Caco-2 (cell line): ENCODE results near the gene KIAA0513. TPM values are rescaled to one million over a fixed set of nuclear protein-coding genes. Genes with fewer than 3 reads are reported as not detected.

ENCODE experiments used
- BruUV-seq: library from RNA; stranded (reverse); fragments of 400-500 nt; replicated peaks from 2 replicates; lab custom pipeline; 2021; lab: Mats Ljungman, UMichigan
- CTCF ChIA-PET: fragments of 300-600 bp; sonication (Branson Sonifier 250); formaldehyde crosslinking; loops from one replicate; lab custom pipeline; 2022; ENCODE audit warnings: antibody characterized with exemption; lab: Charles Lee
- POLR2A ChIA-PET: fragments of 300-600 bp; sonication (Branson Sonifier 250); formaldehyde crosslinking; loops from one replicate; lab custom pipeline; 2022; ENCODE audit warnings: antibody characterized with exemption; lab: Charles Lee
- DNase-seq, 2 experiments: peaks; one replicate each; pipeline versions ENCODE4 v3.0.0 to v3.0.0-alpha.2; 2020 to 2022
- H3K27me3 ChIP-seq: replicated peaks from 2 replicates; pipeline ENCODE4 v1.6.0; 2011; ENCODE audit warnings: low read length; ENCODE audit not compliant: control insufficient read depth, insufficient read depth
- H3K36me3 ChIP-seq: 2 replicates; pipeline ENCODE4 v1.5.1; 2011; ENCODE audit warnings: low read length; ENCODE audit not compliant: control insufficient read depth, insufficient read depth
- H3K4me1 ChIP-seq: fragments of 250-450 bp; sonication (Bioruptor Pico); 2 replicates; pipeline ENCODE4 v1.5.1; 2020; ENCODE audit warnings: mild to moderate bottlenecking
- H3K4me3 ChIP-seq: 2 replicates; pipeline ENCODE4 v1.5.1; 2011; ENCODE audit warnings: low read depth, mild to moderate bottlenecking, control low read depth, low read length
- H3K9me3 ChIP-seq: fragments of 250-450 bp; sonication (Bioruptor Pico); 2 replicates; pipeline ENCODE4 v1.5.1; 2020; ENCODE audit warnings: mild to moderate bottlenecking, moderate library complexity
- H3K27ac Mint-ChIP-seq: one replicate; pipeline ENCODE4 v1.8.0; 2022; ENCODE audit warnings: mixed read lengths; ENCODE audit not compliant: unreplicated experiment
- H3K27me3 Mint-ChIP-seq: one replicate; pipeline ENCODE4 v1.8.0; 2022; ENCODE audit warnings: mixed read lengths; ENCODE audit not compliant: insufficient read depth, unreplicated experiment
- H3K36me3 Mint-ChIP-seq: one replicate; pipeline ENCODE4 v1.8.0; 2022; ENCODE audit warnings: mild to moderate bottlenecking, mixed read lengths; ENCODE audit not compliant: insufficient read depth, unreplicated experiment
- H3K4me1 Mint-ChIP-seq: one replicate; pipeline ENCODE4 v1.8.0; 2022; ENCODE audit warnings: low read depth, mixed read lengths; ENCODE audit not compliant: unreplicated experiment
- H3K4me3 Mint-ChIP-seq: one replicate; pipeline ENCODE4 v1.8.0; 2022; ENCODE audit warnings: mild to moderate bottlenecking, moderate library complexity, mixed read lengths; ENCODE audit not compliant: unreplicated experiment
- H3K9me3 Mint-ChIP-seq: one replicate; pipeline ENCODE4 v1.8.0; 2022; ENCODE audit warnings: mixed read lengths; ENCODE audit not compliant: unreplicated experiment
- CTCF ChIP-seq, 2 experiments: fragments of 200-600 bp in 1 of 2; IDR thresholded peaks; 1 replicate in 1 of 2; 2 replicates in 1 of 2; pipeline versions ENCODE4 v1.5.1 to v1.8.0; 2011 to 2022; ENCODE audit warnings: antibody characterized with exemption in 1 of 2, control low read depth in 1 of 2, inconsistent platforms in 1 of 2, low read depth in 1 of 2, low read length in 1 of 2, mild to moderate bottlenecking in 1 of 2, moderate library complexity in 1 of 2; ENCODE audit not compliant: insufficient read depth in 1 of 2, severe bottlenecking in 1 of 2, unreplicated experiment in 1 of 2
- intact Hi-C: fragments of 100-400 bp; cut with micrococcal nuclease; formaldehyde crosslinking; loops from one replicate; pipeline ENCODE4 v1.10.0; 2022; ENCODE audit not compliant: unreplicated experiment
- total RNA-seq: library from RNA; stranded (reverse); gene quantifications from 2 replicates; pipeline ENCODE4 v1.2.3, GENCODE V29; 2022

The KIAA0513 gene
- total RNA-seq, 1 experiment from 2014 or later: 7.9 TPM

GRCh38 chr16:85104147-85104546 is 76.6 kb downstream of the KIAA0513 start:
- DNase-seq: no peak
- CTCF ChIA-PET: interaction anchor here (0.6 to 1.8 kb wide), 3 partner anchors 11 to 141 kb away, joined by 3 to 9 read pairs (median 3); no protein-coding TSS in a partner anchor
- H3K9me3 ChIP-seq: no peaks in the 10 kb centered on the region
- no peaks in the 10 kb centered on the region for H3K36me3 ChIP-seq
- Mint-ChIP-seq H3K4me1 (no peaks in the 10 kb centered on the region), H3K9me3 (no peaks in the 10 kb centered on the region), H3K36me3 (no peaks in the 10 kb centered on the region), H3K4me3 (no peak overlapping the region), H3K27ac (no peak overlapping the region), H3K27me3 (no peaks in the 10 kb centered on the region)
- no peaks in the 10 kb centered on the region for H3K4me1 ChIP-seq
- POLR2A ChIA-PET: no interaction called here
- H3K27me3 ChIP-seq: no peaks in the 10 kb centered on the region
- no peak for TF ChIP-seq CTCF (IDR thresholded peaks at IDR 0.05; ENCODE audit: insufficient read depth in 1 of 2, low read depth in 1 of 2, low read length in 1 of 2, severe bottlenecking in 1 of 2, unreplicated experiment in 1 of 2)
- no TSS peak for BruUV-seq
- intact Hi-C loops: no loop called here
- no peak overlapping the region for H3K4me3 ChIP-seq

DNA sequence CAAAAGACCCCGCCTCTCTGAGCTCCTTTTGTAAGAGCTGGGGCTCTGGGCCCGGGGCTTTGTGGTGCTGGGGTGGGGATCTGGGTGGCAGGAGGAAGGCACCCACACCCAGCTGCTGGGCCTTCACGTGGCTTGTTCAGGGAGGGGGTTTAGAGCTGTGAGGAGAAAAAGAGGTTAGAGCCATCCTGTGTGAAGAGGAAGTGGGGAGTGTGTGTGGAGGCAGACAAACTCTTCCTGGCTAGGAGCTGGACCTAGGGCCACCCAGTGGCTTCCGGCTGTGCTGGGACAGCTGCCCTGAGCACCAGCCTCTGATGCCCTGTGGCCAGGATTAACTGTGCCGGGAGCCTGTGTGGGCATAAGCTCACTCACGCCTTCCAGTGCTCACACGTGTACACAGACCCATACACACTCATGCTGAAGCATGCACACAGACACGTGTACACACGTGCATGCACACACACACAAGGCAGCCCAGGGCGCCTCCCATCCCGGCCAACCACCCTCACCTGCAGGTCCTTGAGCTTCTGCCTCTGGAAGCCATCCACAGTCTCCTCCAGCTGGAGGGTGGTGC is 77.3 kb downstream of the KIAA0513 start:
- Histone ChIP-seq H3K36me3 (no peaks in the 10 kb centered on the region), H3K9me3 (no peaks in the 10 kb centered on the region), H3K4me1 (no peaks in the 10 kb centered on the region), H3K27me3 (no peaks in the 10 kb centered on the region), H3K4me3 (no peak overlapping the region)
- ChIA-PET CTCF (interaction anchor here (1.1 to 1.8 kb wide), 3 partner anchors 10 to 33 kb away, joined by 3 to 9 read pairs (median 4); no protein-coding TSS in a partner anchor), POLR2A (no interaction called here)
- H3K27ac Mint-ChIP-seq: no peak overlapping the region
- no TSS peak for BruUV-seq
- intact Hi-C loops: no loop called here
- no peak for DNase-seq
- no peaks in the 10 kb centered on the region for H3K9me3 Mint-ChIP-seq
- no peak overlapping the region for H3K4me3 Mint-ChIP-seq
- H3K36me3 Mint-ChIP-seq: no peaks in the 10 kb centered on the region
- no peaks in the 10 kb centered on the region for H3K4me1 Mint-ChIP-seq
- TF ChIP-seq CTCF (IDR thresholded peaks at IDR 0.05; ENCODE audit: insufficient read depth in 1 of 2, low read depth in 1 of 2, low read length in 1 of 2, severe bottlenecking in 1 of 2, unreplicated experiment in 1 of 2): no peak
- no peaks in the 10 kb centered on the region for H3K27me3 Mint-ChIP-seq

DNA sequence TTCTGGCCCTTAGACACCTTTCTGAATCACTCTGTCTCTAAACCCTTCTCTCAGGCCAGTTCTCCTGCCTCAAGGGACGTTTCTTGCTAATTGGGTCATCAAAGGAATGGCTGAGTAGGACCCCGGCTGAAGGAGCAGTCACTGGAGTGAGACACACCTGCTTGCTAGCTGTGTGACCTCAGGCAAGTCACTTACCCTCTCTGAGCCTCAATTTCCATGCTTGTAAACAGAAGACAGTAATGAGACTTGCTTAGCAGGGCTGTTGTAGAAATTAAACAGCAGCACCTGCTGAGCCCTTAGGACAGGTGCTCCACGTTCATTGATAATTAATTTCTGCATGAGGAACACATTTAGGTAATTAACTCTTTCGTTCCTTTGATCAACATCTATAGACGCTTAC is 77.9 kb downstream of the KIAA0513 start:
- H3K27me3 ChIP-seq: no peaks in the 10 kb centered on the region
- Mint-ChIP-seq H3K27me3 (no peaks in the 10 kb centered on the region), H3K9me3 (no peaks in the 10 kb centered on the region), H3K36me3 (no peaks in the 10 kb centered on the region), H3K27ac (no peak overlapping the region), H3K4me3 (no peak overlapping the region), H3K4me1 (no peaks in the 10 kb centered on the region)
- no peak for DNase-seq
- CTCF ChIA-PET: interaction anchor here (1.1 to 1.8 kb wide), 3 partner anchors 9 to 32 kb away, joined by 3 to 9 read pairs (median 4); no protein-coding TSS in a partner anchor
- H3K4me3 ChIP-seq: no peak overlapping the region
- no TSS peak for BruUV-seq
- H3K36me3 ChIP-seq: no peaks in the 10 kb centered on the region
- no peaks in the 10 kb centered on the region for H3K4me1 ChIP-seq
- no peak for TF ChIP-seq CTCF (IDR thresholded peaks at IDR 0.05; ENCODE audit: insufficient read depth in 1 of 2, low read depth in 1 of 2, low read length in 1 of 2, severe bottlenecking in 1 of 2, unreplicated experiment in 1 of 2)
- POLR2A ChIA-PET: no interaction called here
- H3K9me3 ChIP-seq: no peaks in the 10 kb centered on the region
- intact Hi-C loops: no loop called here
